ENCODE results near the gene TAS2R3. TPM values are rescaled to one million over a fixed set of nuclear protein-coding genes. Genes with fewer than 3 reads are reported as not detected.

The TAS2R3 gene
- total RNA-seq, 3 donors from 2014 or later (not counting 1 experiment from before 2014, with no cell fraction given) = 0.79 TPM; not detected in 2

- H3K27me3 Mint-ChIP-seq (ENCODE audit: low read depth in 2 of 2) = peaks cover 0 to 3% of the 10 kb centered on the region in 2 donors
- intact Hi-C loops (cut with micrococcal nuclease) = no loop called here
Observed at GRCh38 chr7:141729020-141729419, 34.9 kb upstream of the TAS2R3 start.

GRCh38 chr7:141731476-141732149 is 32.3 kb upstream of the TAS2R3 start:
- H3K9me3 Mint-ChIP-seq = no peaks in the 10 kb centered on the region
- Histone ChIP-seq H3K9me3 (ENCODE audit: control insufficient read depth, insufficient read depth, low read length) (no peaks in the 10 kb centered on the region), H3K27ac (ENCODE audit: low read length) (no peak overlapping the region), H3K4me3 (ENCODE audit: low read length) (no peak overlapping the region), H3K4me1 (ENCODE audit: control insufficient read depth, insufficient read depth, low read length) (no peaks in the 10 kb centered on the region), H3K27me3 (ENCODE audit: control insufficient read depth, insufficient read depth, low read length) (no peaks in the 10 kb centered on the region), H3K36me3 (ENCODE audit: control insufficient read depth, insufficient read depth, low read length) (no peaks in the 10 kb centered on the region)
- intact Hi-C loops (cut with micrococcal nuclease) = no loop called here
- WGBS (ENCODE audit: insufficient coverage) = 93% methylated on average over 19 of the region's 24 CpGs
- no peak overlapping the region for H3K4me3 Mint-ChIP-seq
- peak overlapping the region in 1 of 2 donors; percentile 48 for H3K27ac Mint-ChIP-seq
- H3K36me3 Mint-ChIP-seq = no peaks in the 10 kb centered on the region
- peaks cover under 1 to 6% of the 10 kb centered on the region in 2 donors for H3K4me1 Mint-ChIP-seq
- ATAC-seq (peak in 1 of 3 donors; percentile 21), DNase-seq (no peak)
- no peak for TF ChIP-seq CTCF (IDR thresholded peaks at IDR 0.05)
- H3K27me3 Mint-ChIP-seq (ENCODE audit: low read depth in 2 of 2) = peaks cover 0 to 3% of the 10 kb centered on the region in 2 donors

More at GRCh38 chr7:141729020-141729419, 34.9 kb upstream of the TAS2R3 start:
- Mint-ChIP-seq H3K9me3 (no peaks in the 10 kb centered on the region), H3K4me1 (peaks cover 0 to 6% of the 10 kb centered on the region in 2 donors), H3K36me3 (no peaks in the 10 kb centered on the region), H3K27ac (no peak overlapping the region), H3K4me3 (no peak overlapping the region)
- Histone ChIP-seq H3K4me1 (ENCODE audit: control insufficient read depth, insufficient read depth, low read length) (no peaks in the 10 kb centered on the region), H3K9me3 (ENCODE audit: control insufficient read depth, insufficient read depth, low read length) (no peaks in the 10 kb centered on the region), H3K4me3 (ENCODE audit: low read length) (no peak overlapping the region), H3K36me3 (ENCODE audit: control insufficient read depth, insufficient read depth, low read length) (no peaks in the 10 kb centered on the region), H3K27ac (ENCODE audit: low read length) (no peak overlapping the region), H3K27me3 (ENCODE audit: control insufficient read depth, insufficient read depth, low read length) (no peaks in the 10 kb centered on the region)
- ATAC-seq (no peak), DNase-seq (no peak)
- TF ChIP-seq CTCF (IDR thresholded peaks at IDR 0.05) = no peak
- 100% methylated on average over 1 of the region's 1 CpG for WGBS (ENCODE audit: insufficient coverage)

GRCh38 chr7:141737118-141737835 is 26.6 kb upstream of the TAS2R3 start:
- WGBS (ENCODE audit: insufficient coverage) = 58% methylated on average over 9 of the region's 11 CpGs

More at GRCh38 chr7:141737118-141737835, 26.6 kb upstream of the TAS2R3 start:
- Mint-ChIP-seq H3K9me3 (no peaks in the 10 kb centered on the region), H3K4me3 (peak overlapping the region; percentile 100), H3K36me3 (peaks cover 7% of the 10 kb centered on the region), H3K27ac (peak overlapping the region; percentile 93 to 99), H3K27me3 (ENCODE audit: low read depth in 2 of 2) (no peaks in the 10 kb centered on the region), H3K4me1 (peaks cover 34 to 41% of the 10 kb centered on the region in 2 donors)
- Histone ChIP-seq H3K4me3 (ENCODE audit: low read length) (peak overlapping the region; percentile 81), H3K27ac (ENCODE audit: low read length) (peak overlapping the region; percentile 96), H3K27me3 (ENCODE audit: control insufficient read depth, insufficient read depth, low read length) (no peaks in the 10 kb centered on the region), H3K9me3 (ENCODE audit: control insufficient read depth, insufficient read depth, low read length) (no peaks in the 10 kb centered on the region), H3K36me3 (ENCODE audit: control insufficient read depth, insufficient read depth, low read length) (peaks cover 16% of the 10 kb centered on the region), H3K4me1 (ENCODE audit: control insufficient read depth, insufficient read depth, low read length) (peaks cover 8% of the 10 kb centered on the region)
- DNase-seq (peak; percentile 21 to 59), ATAC-seq (peak in 2 of 3 donors; percentile 33 to 66)
- intact Hi-C loops (cut with micrococcal nuclease) = loop anchor here (5.0 kb wide), 1 partner anchor 185 kb away; the partner anchor contains the start of gene AGK
- TF ChIP-seq CTCF (IDR thresholded peaks at IDR 0.05) = no peak

All from natural killer cell (primary cell).